T-helper 17 cell (primary cell): ENCODE data around the gene SHPK. TPM values are rescaled to one million over a fixed set of nuclear protein-coding genes. Genes with fewer than 3 reads are reported as not detected.

Source experiments
- ATAC-seq: fragments of 150-1000 bp; cut with Tn5 transposase; 2 replicates; pipeline ENCODE4 v1.10.0; 2021; ENCODE audit warnings: mild to moderate bottlenecking, moderate library complexity
- DNase-seq, 3 donors: peaks; one replicate each; pipeline versions ENCODE4 v3.0.0 to v3.0.0-alpha.2; 2020 to 2021
- H3K9me3 ChIP-seq: one replicate; pipeline ENCODE4 v1.7.0; 2013; ENCODE audit warnings: low read length, mild to moderate bottlenecking; ENCODE audit not compliant: control insufficient read depth, poor library complexity, severe bottlenecking
- H3K27ac Mint-ChIP-seq: one replicate; pipeline ENCODE4 v1.8.0; 2022; ENCODE audit warnings: mild to moderate bottlenecking, moderate library complexity, mixed read lengths
- H3K27me3 Mint-ChIP-seq: one replicate; pipeline ENCODE4 v1.8.0; 2022; ENCODE audit warnings: mixed read lengths
- H3K36me3 Mint-ChIP-seq: one replicate; pipeline ENCODE4 v1.8.0; 2022; ENCODE audit warnings: low read depth, mixed read lengths
- H3K4me1 Mint-ChIP-seq: one replicate; pipeline ENCODE4 v1.8.0; 2022; ENCODE audit warnings: mild to moderate bottlenecking, mixed read lengths
- H3K4me3 Mint-ChIP-seq: one replicate; pipeline ENCODE4 v1.8.0; 2022; ENCODE audit warnings: mild to moderate bottlenecking, moderate library complexity, mixed read lengths
- total RNA-seq, 4 donors: library from RNA in 2 of 4; stranded (reverse) in 2 of 4; gene quantifications; one replicate each; pipeline ENCODE4 v1.2.3 and lab custom pipeline; 2022 to 2026

Gene SHPK, protein sequence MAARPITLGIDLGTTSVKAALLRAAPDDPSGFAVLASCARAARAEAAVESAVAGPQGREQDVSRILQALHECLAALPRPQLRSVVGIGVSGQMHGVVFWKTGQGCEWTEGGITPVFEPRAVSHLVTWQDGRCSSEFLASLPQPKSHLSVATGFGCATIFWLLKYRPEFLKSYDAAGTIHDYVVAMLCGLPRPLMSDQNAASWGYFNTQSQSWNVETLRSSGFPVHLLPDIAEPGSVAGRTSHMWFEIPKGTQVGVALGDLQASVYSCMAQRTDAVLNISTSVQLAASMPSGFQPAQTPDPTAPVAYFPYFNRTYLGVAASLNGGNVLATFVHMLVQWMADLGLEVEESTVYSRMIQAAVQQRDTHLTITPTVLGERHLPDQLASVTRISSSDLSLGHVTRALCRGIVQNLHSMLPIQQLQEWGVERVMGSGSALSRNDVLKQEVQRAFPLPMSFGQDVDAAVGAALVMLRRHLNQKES
- 1 to 10 TPM; 5.3 to 6.4 TPM for total RNA-seq
- 2.0 to 3.2 reads per million in 2 donors for total RNA-seq (lab: John Stamatoyannopoulos, UW)

DNA sequence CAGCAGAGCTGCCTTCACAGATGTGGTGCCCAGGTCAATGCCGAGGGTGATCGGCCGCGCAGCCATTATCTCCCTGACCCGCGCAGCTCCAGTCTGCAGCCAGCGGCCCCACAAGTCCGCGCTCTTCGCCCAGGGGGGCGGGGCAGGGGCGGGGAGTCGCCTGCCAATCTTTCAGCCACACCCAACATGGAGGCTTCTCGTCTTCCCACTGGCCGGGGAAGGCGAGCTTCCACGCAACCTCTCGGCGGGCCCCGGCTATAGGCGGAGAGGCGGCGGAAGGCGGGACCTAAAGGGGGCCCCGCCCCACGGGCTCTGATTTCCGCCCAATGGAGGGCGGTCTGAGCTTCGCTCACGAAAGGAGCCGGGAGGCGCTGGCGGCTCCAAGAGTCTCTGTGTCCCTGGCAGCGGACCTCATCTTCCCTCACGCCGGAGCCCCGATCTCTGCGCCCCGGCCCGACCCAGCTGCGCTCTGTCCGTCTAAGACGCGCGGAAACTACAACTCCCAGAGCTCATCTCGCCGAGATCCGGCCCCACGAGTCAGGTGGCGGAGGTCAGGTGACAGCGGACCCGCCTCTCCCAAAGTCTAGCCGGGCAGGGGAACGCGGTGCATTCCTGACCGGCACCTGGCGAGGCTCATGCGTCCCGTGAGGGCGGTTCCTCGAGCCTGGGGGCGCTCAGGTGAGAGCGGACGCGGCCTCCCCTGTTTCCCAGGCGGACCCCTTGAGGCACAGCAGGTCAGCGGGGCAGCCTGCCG lies at the start of gene SHPK, which contains the start of gene CTNS:
Gene SHPK, minus strand, starts transcription at position 97 of the 754 bp plus-strand sequence. Its CDS starts 31 bp downstream, at position 66.
Gene CTNS, plus strand, starts transcription at position 607 of the 754 bp plus-strand sequence. CDS start 3,447 bp downstream, outside the sequence.
- H3K4me1 Mint-ChIP-seq = peaks cover 23% of the 10 kb centered on the region

DNA sequence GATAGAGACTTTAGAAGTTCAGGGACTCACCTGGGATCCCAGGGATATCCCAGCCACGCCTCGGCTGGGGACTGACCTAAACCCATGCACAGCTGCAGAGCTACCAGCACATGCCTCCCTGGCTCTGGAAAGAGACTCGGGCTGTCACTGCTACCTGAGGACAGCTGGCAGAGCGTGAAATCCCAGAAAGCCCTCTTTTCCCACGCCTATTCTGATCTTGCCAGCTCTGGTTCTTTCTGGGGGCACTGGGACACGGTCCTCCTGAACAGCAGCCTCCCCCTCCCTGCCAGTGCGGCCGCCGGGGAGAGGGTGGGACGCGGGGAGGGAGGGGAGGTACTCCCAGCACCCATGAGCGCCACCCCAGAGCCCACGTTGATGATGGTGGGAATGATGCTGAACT lies 49.1 kb upstream of the SHPK start:
- DNase-seq = no peak
- ATAC-seq = no peak
- no peaks in the 10 kb centered on the region for H3K27me3 Mint-ChIP-seq
- H3K27ac Mint-ChIP-seq = no peak overlapping the region
- H3K36me3 Mint-ChIP-seq = no peaks in the 10 kb centered on the region
- H3K9me3 ChIP-seq = no peaks in the 10 kb centered on the region
- no peak overlapping the region for H3K4me3 Mint-ChIP-seq
- peaks cover 17% of the 10 kb centered on the region for H3K4me1 Mint-ChIP-seq

More for the DNA sequence above, at the start of gene SHPK, which contains the start of gene CTNS:
- DNase-seq (peak; percentile 91 to 95 (median 93)), ATAC-seq (peak; percentile 98)
- Mint-ChIP-seq H3K27ac (peak within 1 kb of the TSS; percentile 92), H3K27me3 (no peaks in the 10 kb centered on the region), H3K4me3 (peak within 1 kb of the TSS; percentile 95), H3K36me3 (no peaks in the 10 kb centered on the region)
- no peaks in the 10 kb centered on the region for H3K9me3 ChIP-seq

DNA sequence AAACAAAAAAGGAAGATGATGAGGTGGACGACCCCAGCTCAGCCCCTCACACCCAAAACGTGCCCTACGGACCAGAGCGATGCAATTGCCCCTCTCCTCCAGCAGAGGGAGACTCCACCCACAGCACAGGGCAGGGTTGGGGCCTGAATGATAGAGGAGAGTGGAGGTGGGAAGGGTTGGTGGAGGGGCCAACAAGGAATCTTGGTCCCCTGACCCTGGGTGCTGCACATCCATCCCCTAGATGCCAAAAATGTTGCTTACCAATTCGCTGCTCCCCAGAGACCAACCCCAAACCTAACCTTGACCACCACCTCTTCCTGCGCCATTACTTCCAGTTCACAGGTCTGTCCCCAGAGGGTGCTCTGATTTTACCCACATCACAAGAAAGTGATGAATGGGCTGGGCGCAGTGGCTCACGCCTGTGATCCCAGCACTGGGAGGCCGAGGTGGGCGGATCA lies 47.0 kb upstream of the SHPK start:
- Mint-ChIP-seq H3K4me1 (peaks cover 13% of the 10 kb centered on the region), H3K4me3 (no peak overlapping the region), H3K27ac (peak overlapping the region; percentile 56), H3K27me3 (no peaks in the 10 kb centered on the region), H3K36me3 (no peaks in the 10 kb centered on the region)
- no peaks in the 10 kb centered on the region for H3K9me3 ChIP-seq
- ATAC-seq = peak; percentile 95
- DNase-seq = peak in 2 of 3 donors; percentile 36 to 44

DNA sequence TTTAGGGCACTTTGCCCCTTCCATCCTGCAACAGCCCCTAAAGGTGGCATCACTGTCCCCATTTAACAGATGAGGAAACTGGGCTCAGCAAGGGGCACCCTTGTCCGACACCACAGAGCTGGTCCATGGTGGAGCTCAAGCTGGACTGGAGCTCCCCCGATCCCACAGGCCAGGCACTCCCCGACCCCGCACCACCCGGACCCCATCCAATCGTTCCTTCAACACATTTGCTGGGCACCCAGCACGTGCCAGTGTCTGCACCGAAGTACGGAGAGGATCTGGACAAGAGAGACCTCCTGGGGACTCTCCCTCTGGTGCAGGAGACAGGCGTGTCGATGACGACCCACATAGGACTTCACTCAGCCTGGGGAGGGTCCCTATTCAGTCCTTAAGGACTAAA lies 46.0 kb upstream of the SHPK start:
- no peaks in the 10 kb centered on the region for H3K27me3 Mint-ChIP-seq

DNA sequence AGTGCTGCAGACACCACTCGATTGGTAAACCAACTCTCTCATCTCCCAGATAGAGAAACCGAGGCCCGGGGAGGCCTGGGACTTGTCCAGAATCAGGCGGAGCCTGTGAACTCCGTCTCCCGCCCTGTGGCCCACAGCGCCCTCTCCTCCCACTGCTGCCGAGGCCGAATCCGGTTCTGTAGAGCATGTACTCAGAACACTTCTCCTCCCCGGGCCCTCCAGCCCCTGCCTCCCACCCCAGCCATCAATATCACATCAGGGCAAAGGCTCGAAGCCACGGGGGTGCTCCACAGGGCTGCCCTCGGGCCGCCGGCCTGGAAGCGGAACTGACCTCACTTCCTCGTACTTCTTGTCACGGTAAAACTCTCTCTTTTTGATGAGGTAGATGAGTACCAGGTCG lies 45.5 kb upstream of the SHPK start:
- DNase-seq (no peak), ATAC-seq (no peak)
- Mint-ChIP-seq H3K4me3 (peak overlapping the region; percentile 41), H3K4me1 (peaks cover 13% of the 10 kb centered on the region), H3K27me3 (no peaks in the 10 kb centered on the region), H3K27ac (peak overlapping the region; percentile 75), H3K36me3 (no peaks in the 10 kb centered on the region)
- H3K9me3 ChIP-seq = no peaks in the 10 kb centered on the region

More for the DNA sequence above, 46.0 kb upstream of the SHPK start:
- H3K9me3 ChIP-seq = no peaks in the 10 kb centered on the region
- ATAC-seq (no peak), DNase-seq (no peak)
- peak overlapping the region; percentile 75 for H3K27ac Mint-ChIP-seq
- H3K36me3 Mint-ChIP-seq = no peaks in the 10 kb centered on the region
- no peak overlapping the region for H3K4me3 Mint-ChIP-seq
- peaks cover 13% of the 10 kb centered on the region for H3K4me1 Mint-ChIP-seq

DNA sequence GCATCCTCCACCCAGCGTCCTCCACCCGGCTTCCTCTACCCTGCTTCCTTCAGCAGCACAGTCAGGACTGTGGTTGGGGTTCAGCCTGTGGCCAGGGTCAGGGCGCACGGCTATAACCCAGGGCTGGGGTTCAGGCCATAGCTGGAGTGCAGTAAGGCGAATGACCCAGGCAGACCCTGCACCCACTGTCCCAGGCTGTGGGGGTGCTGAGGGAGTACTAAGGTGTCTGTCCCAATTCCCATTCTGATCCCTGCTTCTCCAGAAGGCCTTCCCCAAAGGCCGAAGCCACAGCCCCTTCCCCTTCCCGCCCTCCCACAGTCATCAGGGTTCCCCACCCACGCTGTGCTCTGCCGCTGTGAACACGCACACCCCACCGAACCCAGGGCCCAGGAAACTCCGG lies 45.0 kb upstream of the SHPK start:
- H3K4me1 Mint-ChIP-seq = peaks cover 13% of the 10 kb centered on the region
- H3K27me3 Mint-ChIP-seq = no peaks in the 10 kb centered on the region
- no peaks in the 10 kb centered on the region for H3K9me3 ChIP-seq
- no peak for DNase-seq
- no peak overlapping the region for H3K27ac Mint-ChIP-seq
- no peak for ATAC-seq
- no peak overlapping the region for H3K4me3 Mint-ChIP-seq
- H3K36me3 Mint-ChIP-seq = no peaks in the 10 kb centered on the region

DNA sequence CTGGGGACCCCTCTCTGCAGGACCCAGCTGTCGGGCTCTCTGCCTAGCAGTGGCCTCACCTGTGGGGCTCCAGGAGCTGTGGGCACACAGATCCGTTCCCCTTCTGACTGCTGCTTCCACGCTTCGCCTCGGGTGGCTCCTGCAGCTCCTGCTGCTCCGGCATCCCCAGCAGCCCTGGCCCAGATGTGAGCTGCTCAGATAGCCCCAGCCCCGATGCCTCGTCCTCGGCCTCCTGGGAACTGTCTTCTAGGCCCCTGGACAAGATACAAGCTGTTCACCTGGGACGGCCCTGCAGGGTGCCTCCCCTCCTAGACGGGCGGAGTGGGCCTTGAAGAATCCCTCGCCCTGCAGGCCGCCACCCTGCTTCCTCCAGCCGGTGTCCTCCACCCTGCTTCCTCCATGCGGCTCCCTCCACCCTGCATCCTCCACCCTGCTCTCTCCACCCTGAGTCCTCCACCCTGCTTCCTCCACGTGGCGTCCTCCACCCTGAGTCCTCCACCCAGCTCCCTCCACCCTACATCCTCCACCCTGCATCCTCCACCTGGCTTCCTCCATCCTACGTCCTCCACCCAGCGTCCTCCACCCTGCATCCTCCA lies 43.6 kb upstream of the SHPK start:
- no peaks in the 10 kb centered on the region for H3K9me3 ChIP-seq
- no peak overlapping the region for H3K4me3 Mint-ChIP-seq
- H3K27me3 Mint-ChIP-seq = no peaks in the 10 kb centered on the region
- ATAC-seq (no peak), DNase-seq (no peak)
- peaks cover 13% of the 10 kb centered on the region for H3K4me1 Mint-ChIP-seq
- peak overlapping the region; percentile 51 for H3K27ac Mint-ChIP-seq
- no peaks in the 10 kb centered on the region for H3K36me3 Mint-ChIP-seq

DNA sequence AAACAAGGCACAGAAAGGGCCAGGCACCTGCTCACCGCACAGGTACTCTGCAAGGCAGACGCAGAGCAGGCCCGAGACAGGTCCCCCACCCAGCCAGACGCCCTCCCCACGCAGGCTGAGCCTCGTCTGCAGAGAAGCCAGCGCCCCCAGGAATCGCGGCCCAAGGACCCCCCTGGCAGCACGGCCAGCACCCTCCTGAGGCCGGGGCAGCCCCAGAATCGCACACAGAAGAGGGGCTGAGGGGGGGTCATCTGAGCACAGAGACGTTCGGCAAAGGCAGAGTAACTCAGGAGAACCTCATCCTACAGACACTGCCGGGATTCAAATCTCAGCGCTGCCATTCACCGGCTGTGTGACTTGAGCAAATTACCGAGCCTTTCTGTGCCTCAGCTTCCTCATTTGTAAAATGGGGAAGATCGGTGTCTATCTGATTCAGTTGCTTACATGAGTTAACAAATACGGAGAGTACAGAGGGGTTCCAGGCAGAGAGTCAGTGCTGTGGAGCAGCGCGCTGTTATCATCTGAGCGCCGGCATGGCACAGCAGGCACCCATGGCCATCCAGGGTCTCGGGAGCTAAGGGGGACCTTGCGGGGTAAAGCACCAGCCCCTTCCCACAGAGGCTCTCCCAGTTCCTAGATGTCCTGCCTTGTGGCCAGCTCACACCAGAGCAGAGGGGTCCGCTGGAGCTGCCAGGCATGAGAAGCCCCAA lies 42.9 kb upstream of the SHPK start:
- H3K4me1 Mint-ChIP-seq = peaks cover 13% of the 10 kb centered on the region
- peak overlapping the region; percentile 51 for H3K27ac Mint-ChIP-seq
- no peak for DNase-seq
- no peaks in the 10 kb centered on the region for H3K9me3 ChIP-seq
- ATAC-seq = no peak
- H3K36me3 Mint-ChIP-seq = no peaks in the 10 kb centered on the region
- H3K27me3 Mint-ChIP-seq = no peaks in the 10 kb centered on the region
- H3K4me3 Mint-ChIP-seq = no peak overlapping the region

DNA sequence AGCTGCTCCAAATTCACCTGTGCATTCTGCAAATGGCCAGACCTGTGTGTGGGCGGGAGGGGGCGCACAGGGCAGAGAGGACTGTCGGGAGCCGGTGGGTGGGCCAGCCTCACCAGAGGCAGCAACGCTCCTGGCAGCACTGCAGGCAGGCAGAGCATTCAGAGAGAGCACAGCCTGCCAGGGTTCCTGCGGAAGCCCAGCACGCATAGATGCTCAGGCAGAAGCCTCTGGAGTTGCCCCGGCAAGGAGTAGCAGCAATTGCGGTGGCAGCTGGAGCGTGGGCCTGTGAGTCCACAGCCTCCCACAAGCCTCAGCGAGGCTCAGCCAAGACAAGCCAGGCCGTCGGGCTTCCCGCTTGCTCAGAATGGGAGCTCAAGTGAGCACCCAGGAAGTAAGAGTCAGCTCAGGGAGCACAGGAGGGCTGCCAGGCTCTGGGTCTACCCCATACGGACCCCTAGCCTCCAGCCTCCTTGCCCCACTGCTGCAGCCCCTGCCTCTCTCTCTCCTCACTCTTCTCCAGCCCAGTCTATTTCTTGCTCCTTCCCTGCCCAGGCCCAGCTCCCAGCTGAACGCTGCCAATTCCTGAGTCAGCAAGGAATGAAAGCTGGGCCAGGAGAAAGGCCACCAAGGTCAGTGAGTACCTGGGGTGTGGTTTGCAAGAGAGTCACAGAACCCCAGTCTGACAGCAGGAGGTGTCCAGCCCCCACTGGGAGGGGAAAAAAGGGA lies 42.2 kb upstream of the SHPK start:
- no peak for ATAC-seq
- H3K9me3 ChIP-seq = no peaks in the 10 kb centered on the region
- peaks cover 12% of the 10 kb centered on the region for H3K4me1 Mint-ChIP-seq
- DNase-seq = no peak
- H3K27ac Mint-ChIP-seq = no peak overlapping the region
- H3K36me3 Mint-ChIP-seq = no peaks in the 10 kb centered on the region
- no peaks in the 10 kb centered on the region for H3K27me3 Mint-ChIP-seq
- H3K4me3 Mint-ChIP-seq = no peak overlapping the region

DNA sequence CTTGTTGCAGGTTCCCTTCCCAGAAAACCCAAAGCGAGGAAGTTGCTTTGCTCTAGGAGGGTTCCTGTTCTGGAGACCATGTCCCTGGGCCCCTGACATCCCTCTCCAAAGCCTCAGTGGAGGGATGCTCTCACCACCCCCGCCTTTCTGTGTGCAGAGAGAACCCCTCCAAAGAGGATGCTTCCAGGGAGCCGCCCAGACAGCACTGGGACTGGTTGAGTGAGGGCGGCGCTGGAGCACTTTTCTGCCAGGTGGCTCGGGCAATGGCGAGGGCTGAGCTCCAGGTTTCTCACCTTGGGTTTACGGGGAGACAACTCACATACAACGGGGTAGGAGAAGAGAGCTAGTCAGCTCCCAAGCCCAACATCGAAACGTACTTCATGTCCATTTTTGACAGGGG lies 39.8 kb upstream of the SHPK start:
- peak overlapping the region; percentile 57 for H3K27ac Mint-ChIP-seq
- no peak for ATAC-seq
- no peaks in the 10 kb centered on the region for H3K27me3 Mint-ChIP-seq
- no peak for DNase-seq
- H3K4me1 Mint-ChIP-seq = no peaks in the 10 kb centered on the region
- no peaks in the 10 kb centered on the region for H3K9me3 ChIP-seq
- no peaks in the 10 kb centered on the region for H3K36me3 Mint-ChIP-seq
- no peak overlapping the region for H3K4me3 Mint-ChIP-seq

DNA sequence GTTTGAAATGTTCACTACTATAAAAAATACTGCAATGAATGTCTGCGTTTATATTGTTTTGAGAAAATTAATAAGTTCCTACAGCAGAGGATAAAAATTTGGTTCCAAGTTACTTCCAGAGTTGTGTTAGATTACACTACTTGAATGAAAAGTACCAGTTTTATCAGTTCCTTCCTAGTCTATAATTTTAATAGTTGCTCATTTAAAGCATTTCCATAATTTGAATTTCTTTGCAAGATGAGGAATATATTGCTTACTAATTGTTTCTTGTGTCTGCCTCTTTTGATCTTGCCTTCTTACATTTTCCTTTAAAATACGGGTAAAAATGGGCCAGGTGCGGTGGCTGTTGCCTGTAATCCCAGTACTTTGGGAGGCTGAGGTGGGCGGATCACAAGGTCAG lies 36.5 kb upstream of the SHPK start:
- no peaks in the 10 kb centered on the region for H3K9me3 ChIP-seq
- DNase-seq (no peak), ATAC-seq (no peak)
- Mint-ChIP-seq H3K27me3 (no peaks in the 10 kb centered on the region), H3K36me3 (no peaks in the 10 kb centered on the region), H3K4me3 (no peak overlapping the region), H3K27ac (peak overlapping the region; percentile 59), H3K4me1 (peaks cover 4% of the 10 kb centered on the region)

DNA sequence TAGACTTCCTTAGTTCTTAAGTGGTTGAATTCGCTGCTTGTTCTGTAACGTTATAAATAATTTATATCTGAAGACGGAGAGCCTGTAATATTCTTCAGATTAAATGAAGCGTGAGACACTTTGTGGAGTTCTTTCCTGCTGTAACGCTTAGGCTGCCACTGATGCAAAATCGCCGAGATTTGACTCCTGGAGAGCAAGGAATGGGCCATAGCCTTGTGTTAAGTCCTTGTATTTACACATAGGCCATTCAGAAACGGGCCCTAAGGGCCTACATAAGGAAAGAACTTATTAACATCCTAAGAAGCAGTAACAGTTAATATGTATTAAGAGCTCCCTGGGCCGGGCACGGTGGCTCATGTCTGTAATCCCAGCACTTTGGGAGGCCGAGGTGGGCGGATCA lies 33.5 kb upstream of the SHPK start:
- no peaks in the 10 kb centered on the region for H3K36me3 Mint-ChIP-seq
- peaks cover 16% of the 10 kb centered on the region for H3K4me1 Mint-ChIP-seq
- ATAC-seq (no peak), DNase-seq (no peak)
- peak overlapping the region; percentile 83 for H3K27ac Mint-ChIP-seq
- no peaks in the 10 kb centered on the region for H3K9me3 ChIP-seq
- no peaks in the 10 kb centered on the region for H3K27me3 Mint-ChIP-seq
- H3K4me3 Mint-ChIP-seq = peak overlapping the region; percentile 93
